Sigmoid colon (tissue), 4 donors: ENCODE data around the gene PRKAG2.

Experiments used
- CTCF ChIP-seq, 4 experiments: fragments of 450-650 bp in 3 of 4; fragments of 200-600 bp in 1 of 4; IDR thresholded peaks; one replicate each; pipeline ENCODE4 v1.5.1; 2016 to 2019; ENCODE audit warnings: antibody characterized with exemption in 4 of 4, mild to moderate bottlenecking in 3 of 4, moderate library complexity in 2 of 4
- EP300 ChIP-seq, 4 donors: sonication (generic); formaldehyde crosslinking; IDR thresholded peaks; one replicate each; pipeline ENCODE4 v1.6.1; 2017; ENCODE audit warnings: antibody characterized with exemption in 4 of 4
- POLR2A ChIP-seq, 2 donors: fragments of 450-650 bp; IDR thresholded peaks; one replicate each; pipeline ENCODE4 v1.6.1; 2016; ENCODE audit warnings: antibody characterized with exemption in 2 of 2, mild to moderate bottlenecking in 2 of 2, moderate library complexity in 2 of 2
- POLR2AphosphoS5 ChIP-seq, 4 donors: sonication (generic); formaldehyde crosslinking; IDR thresholded peaks; one replicate each; pipeline ENCODE4 v1.6.1; 2017; ENCODE audit warnings: antibody characterized with exemption in 4 of 4

- no peak for TF ChIP-seq CTCF (IDR thresholded peaks at IDR 0.05)
- no peak for TF ChIP-seq POLR2A (IDR thresholded peaks at IDR 0.05)
- no peak for TF ChIP-seq POLR2AphosphoS5 (IDR thresholded peaks at IDR 0.05)
- TF ChIP-seq EP300 (IDR thresholded peaks at IDR 0.05), result no peak
Observed at GRCh38 chr7:151623766-151624165, 253.1 kb downstream of the PRKAG2 start.
